IMR-90 (cell line): ENCODE measurements around the gene PRKAG3. TPM values are rescaled to one million over a fixed set of nuclear protein-coding genes. Genes with fewer than 3 reads are reported as not detected.

Experiments used
- ATAC-seq: fragments of 200-7000 bp; cut with Tn5 transposase; 2 replicates; pipeline ENCODE4 v1.9.1; 2020; ENCODE audit warnings: low read depth, mild to moderate bottlenecking, moderate library complexity
- BruUV-seq: library from RNA; stranded (reverse); fragments of 400-500 nt; replicated peaks from 2 replicates; lab custom pipeline; 2021; lab: Mats Ljungman, UMichigan
- CTCF ChIA-PET: fragments of 300-600 bp; formaldehyde crosslinking; extraction: SDS; loops from one replicate; lab custom pipeline; 2021; ENCODE audit warnings: antibody characterized with exemption; lab: Yijun Ruan, JAX
- POLR2A ChIA-PET: fragments of 300-600 bp; sonication (Branson Sonifier 250); formaldehyde crosslinking; loops from one replicate; lab custom pipeline; 2022; ENCODE audit warnings: antibody characterized with exemption; ENCODE audit not compliant: unreplicated experiment; lab: Charles Lee
- DNase-seq: peaks from one replicate; pipeline ENCODE4 v3.0.0; 2013
- H2AFZ ChIP-seq: replicated peaks from 2 replicates; pipeline ENCODE3; 2013; ENCODE audit warnings: low read length, mild to moderate bottlenecking; ENCODE audit not compliant: poor library complexity
- H2AK5ac ChIP-seq: 2 replicates; pipeline ENCODE4 v1.6.1; 2013; ENCODE audit warnings: low read depth, low read length, inconsistent platforms
- H2AK9ac ChIP-seq: replicated peaks from 2 replicates; pipeline ENCODE3; 2013; ENCODE audit warnings: mild to moderate bottlenecking, low read depth, low read length, moderate library complexity; ENCODE audit not compliant: poor library complexity
- H2BK120ac ChIP-seq: 2 replicates; pipeline ENCODE4 v1.6.1; 2013; ENCODE audit warnings: low read depth, low read length, inconsistent platforms
- H2BK15ac ChIP-seq: 3 replicates; pipeline ENCODE4 v1.6.1; 2013; ENCODE audit warnings: low read depth, low read length, inconsistent platforms
- H2BK20ac ChIP-seq: 2 replicates; pipeline ENCODE4 v1.6.1; 2013; ENCODE audit warnings: low read depth, mild to moderate bottlenecking, inconsistent platforms, low read length, moderate library complexity
- H2BK5ac ChIP-seq: 2 replicates; pipeline ENCODE4 v1.6.1; 2013; ENCODE audit warnings: mild to moderate bottlenecking, low read depth, low read length, inconsistent platforms; ENCODE audit not compliant: poor library complexity, severe bottlenecking
- H3K14ac ChIP-seq: replicated peaks from 2 replicates; pipeline ENCODE4 v1.6.1; 2013; ENCODE audit warnings: low read depth, low read length, inconsistent platforms
- H3K18ac ChIP-seq: 2 replicates; pipeline ENCODE4 v1.6.1; 2013; ENCODE audit warnings: low read depth, low read length, control low read depth
- H3K23ac ChIP-seq: 2 replicates; pipeline ENCODE4 v1.6.1; 2013; ENCODE audit warnings: low read depth, low read length, inconsistent platforms
- H3K27ac ChIP-seq: 2 replicates; pipeline ENCODE4 v1.5.1; 2013; ENCODE audit warnings: mild to moderate bottlenecking, control low read depth, low read length; ENCODE audit not compliant: insufficient read depth
- H3K27me3 ChIP-seq: 2 replicates; pipeline ENCODE4 v1.6.1; 2013; ENCODE audit warnings: low read length; ENCODE audit not compliant: control insufficient read depth, insufficient read depth
- H3K36me3 ChIP-seq: 2 replicates; pipeline ENCODE4 v1.6.1; 2013; ENCODE audit warnings: low read length, mixed read lengths; ENCODE audit not compliant: control insufficient read depth, insufficient read depth
- H3K4ac ChIP-seq: 2 replicates; pipeline ENCODE4 v1.6.1; 2013; ENCODE audit warnings: low read depth, low read length, inconsistent platforms
- H3K4me1 ChIP-seq: 2 replicates; pipeline ENCODE4 v1.6.1; 2013; ENCODE audit warnings: low read length, mixed read lengths; ENCODE audit not compliant: control insufficient read depth, insufficient read depth
- H3K4me2 ChIP-seq: 2 replicates; pipeline ENCODE4 v1.6.1; 2013; ENCODE audit warnings: low read depth, mild to moderate bottlenecking, control low read depth, low read length, moderate library complexity
- H3K4me3 ChIP-seq: 2 replicates; pipeline ENCODE4 v1.5.1; 2013; ENCODE audit warnings: low read depth, mild to moderate bottlenecking, control low read depth, low read length, moderate library complexity; ENCODE audit not compliant: insufficient read depth
- H3K56ac ChIP-seq: 2 replicates; pipeline ENCODE4 v1.6.1; 2013; ENCODE audit warnings: low read length, inconsistent platforms; ENCODE audit not compliant: insufficient read depth; ENCODE audit errors: extremely low read depth
- H3K79me1 ChIP-seq, 2 experiments: 2 replicates each; pipeline ENCODE4 v1.6.1; 2013; ENCODE audit warnings: low read length in 2 of 2, inconsistent platforms in 1 of 2, low read depth in 1 of 2
- H3K9ac ChIP-seq: 2 replicates; pipeline ENCODE4 v1.6.1; 2013; ENCODE audit warnings: low read depth, low read length, control low read depth
- H3K9me1 ChIP-seq: 2 replicates; pipeline ENCODE4 v1.6.1; 2013; ENCODE audit warnings: low read length, inconsistent platforms; ENCODE audit not compliant: insufficient read depth
- H3K9me3 ChIP-seq: 2 replicates; pipeline ENCODE4 v1.6.1; 2013; ENCODE audit warnings: low read length; ENCODE audit not compliant: control insufficient read depth, insufficient read depth
- H4K20me1 ChIP-seq: 2 replicates; pipeline ENCODE4 v1.6.1; 2013; ENCODE audit warnings: low read length, inconsistent platforms; ENCODE audit not compliant: insufficient read depth
- H4K5ac ChIP-seq: 2 replicates; pipeline ENCODE4 v1.6.1; 2013; ENCODE audit warnings: mild to moderate bottlenecking, low read depth, low read length, control low read depth
- H4K8ac ChIP-seq, 2 experiments: 2 replicates each; pipeline ENCODE4 v1.6.1; 2013; ENCODE audit warnings: low read depth in 2 of 2, low read length in 2 of 2, control low read depth in 1 of 2, inconsistent platforms in 1 of 2
- H4K91ac ChIP-seq: 2 replicates; pipeline ENCODE4 v1.6.1; 2013; ENCODE audit warnings: low read depth, low read length, inconsistent platforms; ENCODE audit not compliant: insufficient read depth
- CHD1 ChIP-seq: IDR thresholded peaks from 2 replicates; pipeline ENCODE4 v1.6.1; 2012; ENCODE audit warnings: low read depth, low read length, improper control_type of control experiment
- FOS ChIP-seq: fragments of 150-350 bp; IDR thresholded peaks from 2 replicates; pipeline ENCODE4 v1.6.1; 2016; ENCODE audit warnings: low read depth, low read length
- MXI1 ChIP-seq: IDR thresholded peaks from 2 replicates; pipeline ENCODE4 v1.6.1; 2012; ENCODE audit warnings: low read depth, mild to moderate bottlenecking, low read length, moderate library complexity, borderline replicate concordance
- NFE2L2 ChIP-seq: fragments of 150-350 bp; IDR thresholded peaks from 2 replicates; pipeline ENCODE4 v1.6.1; 2016; ENCODE audit warnings: low read depth, mild to moderate bottlenecking, low read length
- WGBS, 2 experiments: methylation state at CpG; one replicate each; pipeline versions ENCODE4 v1.1.5 to v1.1.7; 2013; ENCODE audit warnings: missing lambda C conversion rate in 2 of 2; ENCODE audit not compliant: insufficient read length in 1 of 2; ENCODE audit errors: extremely low coverage in 2 of 2; 5-methylcytosine and 5-hydroxymethylcytosine counted together
- dilution Hi-C: fragments of 300-500 bp; cut with HindIII; formaldehyde crosslinking; loops from one replicate; pipeline ENCODE4 v1.14.3; 2018; ENCODE audit warnings: low sequenced_read_pairs; ENCODE audit not compliant: unreplicated experiment
- in situ Hi-C: fragments of 300-500 bp; cut with MboI; formaldehyde crosslinking; loops from 3 replicates; pipeline ENCODE4 v1.14.3; 2019; ENCODE audit warnings: low sequenced_read_pairs, inconsistent platforms, mixed read lengths
- intact Hi-C: fragments of 100-400 bp; cut with micrococcal nuclease; formaldehyde crosslinking; loops from 2 replicates; pipeline ENCODE4 v1.10.0; 2022
- polyA plus RNA-seq, 3 experiments: library from polyadenylated mRNA; depleted of rRNA; stranded (reverse); fragments of >200 nt; gene quantifications; 2 replicates each; pipeline ENCODE4 v1.2.3, GENCODE V29; 2012; ENCODE audit warnings: low replicate concordance in 1 of 3
- total RNA-seq: library from RNA; depleted of rRNA; stranded (reverse); fragments of >200 nt; gene quantifications from 2 replicates; pipeline ENCODE4 v1.2.3, GENCODE V29; 2012
- TF ChIP-seq, protein P1 (sequence below): conservative IDR thresholded peaks from 2 replicates; pipeline ENCODE4 v1.5.1; 2012; ENCODE audit warnings: mild to moderate bottlenecking, low read depth, low read length, improper control_type of control experiment

The PRKAG3 gene
- total and polyA plus RNA-seq, 2 of the 4 experiments (the other 2 are of a cell fraction): not detected

DNA sequence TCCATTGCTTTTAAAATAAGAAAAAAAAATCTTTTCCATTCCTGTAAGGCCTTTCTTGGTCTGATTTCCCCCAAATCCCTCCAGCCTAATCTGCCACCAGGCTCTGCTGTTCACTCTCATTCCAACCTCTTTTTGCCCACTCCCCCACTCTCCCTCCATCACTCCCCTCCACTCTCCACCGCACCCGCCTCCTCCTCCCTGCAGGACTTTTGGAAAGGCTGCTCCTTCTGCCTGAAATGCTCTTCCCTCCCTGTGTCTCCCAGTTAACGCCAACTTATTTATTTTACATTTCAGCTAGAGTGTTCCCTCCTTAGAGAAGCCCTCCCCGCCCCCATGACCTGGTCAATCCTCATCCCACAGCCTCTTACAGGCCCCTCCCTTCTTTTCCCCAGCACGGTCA, 23.3 kb upstream of the PRKAG3 start:
- H2AFZ ChIP-seq: no peak overlapping the region
- no peaks in the 10 kb centered on the region; the same call in 1 of the 2 replicates for H4K20me1 ChIP-seq
- no peak overlapping the region for H3K4me3 ChIP-seq
- H4K5ac ChIP-seq: no peak overlapping the region
- no TSS peak for BruUV-seq
- H3K4ac ChIP-seq: no peak overlapping the region
- no peak overlapping the region for H2BK20ac ChIP-seq
- H3K14ac ChIP-seq: no peak overlapping the region
- intact Hi-C loops (no loop called here), in situ Hi-C loops (no loop called here), dilution Hi-C loops (no loop called here)
- H4K8ac ChIP-seq: no peak overlapping the region
- H3K4me1 ChIP-seq: peaks cover under 1% of the 10 kb centered on the region; the same call in 1 of the 2 replicates
- no peak overlapping the region for H2BK15ac ChIP-seq
- ATAC-seq (no peak), DNase-seq (no peak)
- TF ChIP-seq, protein P1, sequence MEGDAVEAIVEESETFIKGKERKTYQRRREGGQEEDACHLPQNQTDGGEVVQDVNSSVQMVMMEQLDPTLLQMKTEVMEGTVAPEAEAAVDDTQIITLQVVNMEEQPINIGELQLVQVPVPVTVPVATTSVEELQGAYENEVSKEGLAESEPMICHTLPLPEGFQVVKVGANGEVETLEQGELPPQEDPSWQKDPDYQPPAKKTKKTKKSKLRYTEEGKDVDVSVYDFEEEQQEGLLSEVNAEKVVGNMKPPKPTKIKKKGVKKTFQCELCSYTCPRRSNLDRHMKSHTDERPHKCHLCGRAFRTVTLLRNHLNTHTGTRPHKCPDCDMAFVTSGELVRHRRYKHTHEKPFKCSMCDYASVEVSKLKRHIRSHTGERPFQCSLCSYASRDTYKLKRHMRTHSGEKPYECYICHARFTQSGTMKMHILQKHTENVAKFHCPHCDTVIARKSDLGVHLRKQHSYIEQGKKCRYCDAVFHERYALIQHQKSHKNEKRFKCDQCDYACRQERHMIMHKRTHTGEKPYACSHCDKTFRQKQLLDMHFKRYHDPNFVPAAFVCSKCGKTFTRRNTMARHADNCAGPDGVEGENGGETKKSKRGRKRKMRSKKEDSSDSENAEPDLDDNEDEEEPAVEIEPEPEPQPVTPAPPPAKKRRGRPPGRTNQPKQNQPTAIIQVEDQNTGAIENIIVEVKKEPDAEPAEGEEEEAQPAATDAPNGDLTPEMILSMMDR: no peak
- TF ChIP-seq FOS (no peak), CHD1 (no peak), NFE2L2 (no peak), MXI1 (no peak)
- H3K4me2 ChIP-seq: no peak overlapping the region
- H3K9me1 ChIP-seq: no peaks in the 10 kb centered on the region
- H3K18ac ChIP-seq: no peak overlapping the region
- H3K9me3 ChIP-seq: peaks cover 4% of the 10 kb centered on the region; the same call in 1 of the 2 replicates
- 23% methylated on average over 3 of the region's 5 CpGs; no CpG with 5 or more reads in 1 of the 2 experiments for WGBS, 2 experiments
- no peak overlapping the region for H2BK120ac ChIP-seq
- no peak overlapping the region for H2BK5ac ChIP-seq
- H3K9ac ChIP-seq: no peak overlapping the region
- CTCF ChIA-PET: interaction anchor here (1.3 kb wide), 1 partner anchor 22 kb away, joined by 4 read pairs; no protein-coding TSS in a partner anchor
- H3K36me3 ChIP-seq: no peaks in the 10 kb centered on the region
- H3K27me3 ChIP-seq: peaks cover 71% of the 10 kb centered on the region
- POLR2A ChIA-PET: no interaction called here
- no peak overlapping the region for H3K27ac ChIP-seq
- no peak overlapping the region for H4K91ac ChIP-seq
- H3K79me1 ChIP-seq: no peaks in the 10 kb centered on the region
- H3K23ac ChIP-seq: no peak overlapping the region
- H2AK9ac ChIP-seq: no peak overlapping the region
- no peak overlapping the region for H2AK5ac ChIP-seq
- H3K56ac ChIP-seq: no peak overlapping the region
